A673 (cell line): ENCODE results near the gene GSG1L.

ENCODE experiments used
- CTCF ChIP-seq: fragments of 300-800, 200-600 bp; sonication (generic); conservative IDR thresholded peaks from 2 replicates; pipeline ENCODE4 v1.5.1; 2017; ENCODE audit warnings: low read depth, mild to moderate bottlenecking, antibody characterized with exemption, low read length, moderate library complexity, mixed read lengths
- EZH2 ChIP-seq: fragments of 200-600 bp; sonication (generic); IDR thresholded peaks from 2 replicates; pipeline ENCODE4 v1.6.1; 2017; ENCODE audit warnings: borderline replicate concordance, low read depth, mild to moderate bottlenecking, mixed read lengths, antibody characterized with exemption, low read length; ENCODE audit not compliant: poor library complexity, severe bottlenecking

DNA sequence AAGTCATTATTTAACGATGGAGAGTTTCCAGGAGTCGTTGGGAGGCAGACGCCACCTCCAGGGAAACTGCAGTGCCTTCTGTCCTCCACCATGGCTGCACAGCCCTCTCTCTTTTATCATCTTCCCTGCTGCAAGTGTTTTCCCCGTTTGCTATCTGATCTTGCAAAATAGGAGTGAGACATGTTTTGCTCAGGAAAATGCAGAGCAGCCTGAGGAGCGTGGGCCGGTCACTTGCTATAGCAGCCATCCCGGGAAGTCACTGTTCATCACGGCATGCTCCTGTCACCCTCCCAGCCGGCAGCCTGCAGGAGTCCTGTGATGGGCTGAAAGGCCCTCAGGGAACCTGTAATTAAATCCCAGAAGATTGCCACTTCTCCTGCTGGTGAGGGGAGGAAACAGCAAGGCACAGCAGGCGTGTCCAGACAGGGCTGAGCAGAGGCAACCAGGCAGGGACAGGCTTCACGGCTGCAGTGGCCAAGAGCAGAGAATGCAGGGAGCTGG is 143.1 kb downstream of the GSG1L start:
- no peak for TF ChIP-seq EZH2
- peak; percentile 38 for TF ChIP-seq CTCF
